Panc1 (cell line): ENCODE results near the gene WDR89. TPM values are rescaled to one million over a fixed set of nuclear protein-coding genes. Genes with fewer than 3 reads are reported as not detected.

ENCODE experiments used
- ATAC-seq: fragments of 200-7000 bp; cut with Tn5 transposase; 2 replicates; pipeline ENCODE4 v1.9.1; 2020; ENCODE audit warnings: mild to moderate bottlenecking, moderate library complexity
- BruUV-seq: library from RNA; stranded (reverse); fragments of 400-500 nt; replicated peaks from 2 replicates; lab custom pipeline; 2021; lab: Mats Ljungman, UMichigan
- CTCF ChIA-PET: fragments of 300-600 bp; sonication (Branson Sonifier 250); formaldehyde crosslinking; loops from one replicate; lab custom pipeline; 2022; ENCODE audit warnings: antibody characterized with exemption; lab: Charles Lee
- POLR2A ChIA-PET: fragments of 300-600 bp; sonication (Branson Sonifier 250); formaldehyde crosslinking; loops from one replicate; lab custom pipeline; 2022; ENCODE audit warnings: antibody characterized with exemption; lab: Charles Lee
- DNase-seq: peaks from one replicate; pipeline ENCODE4 v3.0.0-alpha.2; 2010; ENCODE audit warnings: low read depth, low spot score
- H3K27ac ChIP-seq: 2 replicates; pipeline ENCODE4 v1.5.1; 2011; ENCODE audit warnings: mild to moderate bottlenecking, low read length, inconsistent platforms
- H3K27me3 ChIP-seq: fragments of 200-500 bp; sonication (Bioruptor generic); 2 replicates; pipeline ENCODE4 v1.6.0; 2014; ENCODE audit warnings: low read length, inconsistent platforms; ENCODE audit not compliant: control insufficient read depth, insufficient read depth
- H3K36me3 ChIP-seq: fragments of 200-500 bp; sonication (Bioruptor generic); 2 replicates; pipeline ENCODE4 v1.5.1; 2014; ENCODE audit warnings: inconsistent platforms, mild to moderate bottlenecking, low read length, moderate library complexity; ENCODE audit not compliant: control insufficient read depth, insufficient read depth
- H3K4me1 ChIP-seq: 2 replicates; pipeline ENCODE4 v1.5.1; 2011; ENCODE audit warnings: inconsistent platforms, mild to moderate bottlenecking, low read length, moderate library complexity; ENCODE audit not compliant: control insufficient read depth, insufficient read depth
- H3K4me3 ChIP-seq, 2 experiments: 2 replicates each; pipeline ENCODE4 v1.5.1; 2011 to 2012; ENCODE audit warnings: low read depth in 2 of 2, low read length in 2 of 2, mild to moderate bottlenecking in 2 of 2, inconsistent platforms in 1 of 2, moderate library complexity in 1 of 2
- H3K9me3 ChIP-seq: fragments of 200-500 bp; sonication (Bioruptor generic); 2 replicates; pipeline ENCODE4 v1.5.1; 2014; ENCODE audit warnings: low read depth, mild to moderate bottlenecking, inconsistent platforms, low read length, moderate library complexity; ENCODE audit not compliant: control insufficient read depth, insufficient read depth
- CTCF ChIP-seq: fragments of 450-650 bp; IDR thresholded peaks from 2 replicates; pipeline ENCODE4 v1.5.1; 2017; ENCODE audit warnings: mild to moderate bottlenecking
- POLR2AphosphoS5 ChIP-seq: IDR thresholded peaks from 2 replicates; pipeline ENCODE4 v1.6.1; 2012; ENCODE audit warnings: mild to moderate bottlenecking, low read depth, low read length, moderate library complexity
- SIN3A ChIP-seq: IDR thresholded peaks from 2 replicates; pipeline ENCODE4 v1.6.1; 2012; ENCODE audit warnings: low read depth, mild to moderate bottlenecking, low read length, moderate library complexity, borderline replicate concordance; ENCODE audit not compliant: insufficient read depth
- TCF7L2 ChIP-seq: IDR thresholded peaks from 2 replicates; pipeline ENCODE4 v1.6.1; 2011; ENCODE audit warnings: mild to moderate bottlenecking, low read depth, low read length, inconsistent platforms
- in situ Hi-C: cut with HindIII; loops from 2 replicates; pipeline ENCODE4 v1.10.0; 2016; ENCODE audit warnings: low sequenced_read_pairs, low pct_unique_long_range_greater_than_20kb
- intact Hi-C: fragments of 100-400 bp; cut with micrococcal nuclease; formaldehyde crosslinking; loops from one replicate; pipeline ENCODE4 v1.10.0; 2022; ENCODE audit not compliant: unreplicated experiment
- total RNA-seq: library from RNA; stranded (reverse); gene quantifications from one replicate; pipeline ENCODE4 v1.2.1, GENCODE V29; 2021; ENCODE audit not compliant: unreplicated experiment
- TF ChIP-seq, protein P1 (sequence below), 2 experiments: IDR thresholded peaks; 2 replicates each; pipeline ENCODE4 v1.6.1; 2011 to 2012; ENCODE audit warnings: low read depth in 2 of 2, control low read depth in 1 of 2, low read length in 1 of 2, mild to moderate bottlenecking in 1 of 2, moderate library complexity in 1 of 2; ENCODE audit not compliant: insufficient read depth in 1 of 2

The WDR89 gene
- total RNA-seq, 1 experiment from 2014 or later = 13.0 TPM

DNA sequence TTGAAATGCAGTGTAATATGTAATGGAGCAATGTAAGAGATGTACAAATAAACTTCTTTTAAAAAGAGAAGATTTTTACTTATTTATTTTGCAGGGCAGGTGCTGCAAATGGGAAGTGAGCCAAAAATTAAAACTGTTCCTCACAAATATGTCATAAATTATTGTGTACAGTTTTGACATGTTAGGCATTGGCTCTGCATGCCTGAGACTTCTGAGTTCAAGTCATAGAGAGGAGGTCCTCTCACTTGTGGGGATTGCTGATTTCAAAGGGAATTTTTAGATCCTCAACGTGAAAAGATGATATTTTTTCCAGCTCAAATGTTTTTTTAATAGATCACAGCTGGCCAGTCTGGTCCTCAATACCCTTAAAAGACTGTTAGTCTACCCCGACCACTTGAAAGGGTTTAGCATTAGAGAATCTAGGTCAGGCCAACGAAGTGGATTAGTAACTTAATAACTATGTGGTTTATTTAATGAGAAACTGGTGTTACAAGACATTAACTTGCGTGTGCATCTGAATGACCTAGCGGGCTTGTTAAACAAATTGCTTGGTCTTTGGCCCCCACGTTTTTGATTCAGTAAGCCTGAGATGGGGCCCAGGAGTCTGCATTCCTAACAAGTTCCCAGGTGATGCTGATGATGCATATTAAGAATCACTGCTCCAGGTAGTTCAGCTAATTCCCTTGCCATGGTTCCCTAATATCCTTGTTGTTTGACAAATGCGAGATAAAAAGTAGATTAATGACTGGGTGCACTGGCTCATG, 30.9 kb upstream of the WDR89 start:
- intact Hi-C loops = no loop called here
- Histone ChIP-seq H3K9me3 (no peaks in the 10 kb centered on the region), H3K27me3 (no peaks in the 10 kb centered on the region), H3K27ac (no peak overlapping the region), H3K4me3 (no peak overlapping the region), H3K36me3 (no peaks in the 10 kb centered on the region; the same call in 1 of the 2 replicates), H3K4me1 (peaks cover 18% of the 10 kb centered on the region)
- DNase-seq (no peak), ATAC-seq (no peak)
- TF ChIP-seq SIN3A (no peak), TCF7L2 (no peak), POLR2AphosphoS5 (no peak), CTCF (no peak)
- TF ChIP-seq, protein P1, sequence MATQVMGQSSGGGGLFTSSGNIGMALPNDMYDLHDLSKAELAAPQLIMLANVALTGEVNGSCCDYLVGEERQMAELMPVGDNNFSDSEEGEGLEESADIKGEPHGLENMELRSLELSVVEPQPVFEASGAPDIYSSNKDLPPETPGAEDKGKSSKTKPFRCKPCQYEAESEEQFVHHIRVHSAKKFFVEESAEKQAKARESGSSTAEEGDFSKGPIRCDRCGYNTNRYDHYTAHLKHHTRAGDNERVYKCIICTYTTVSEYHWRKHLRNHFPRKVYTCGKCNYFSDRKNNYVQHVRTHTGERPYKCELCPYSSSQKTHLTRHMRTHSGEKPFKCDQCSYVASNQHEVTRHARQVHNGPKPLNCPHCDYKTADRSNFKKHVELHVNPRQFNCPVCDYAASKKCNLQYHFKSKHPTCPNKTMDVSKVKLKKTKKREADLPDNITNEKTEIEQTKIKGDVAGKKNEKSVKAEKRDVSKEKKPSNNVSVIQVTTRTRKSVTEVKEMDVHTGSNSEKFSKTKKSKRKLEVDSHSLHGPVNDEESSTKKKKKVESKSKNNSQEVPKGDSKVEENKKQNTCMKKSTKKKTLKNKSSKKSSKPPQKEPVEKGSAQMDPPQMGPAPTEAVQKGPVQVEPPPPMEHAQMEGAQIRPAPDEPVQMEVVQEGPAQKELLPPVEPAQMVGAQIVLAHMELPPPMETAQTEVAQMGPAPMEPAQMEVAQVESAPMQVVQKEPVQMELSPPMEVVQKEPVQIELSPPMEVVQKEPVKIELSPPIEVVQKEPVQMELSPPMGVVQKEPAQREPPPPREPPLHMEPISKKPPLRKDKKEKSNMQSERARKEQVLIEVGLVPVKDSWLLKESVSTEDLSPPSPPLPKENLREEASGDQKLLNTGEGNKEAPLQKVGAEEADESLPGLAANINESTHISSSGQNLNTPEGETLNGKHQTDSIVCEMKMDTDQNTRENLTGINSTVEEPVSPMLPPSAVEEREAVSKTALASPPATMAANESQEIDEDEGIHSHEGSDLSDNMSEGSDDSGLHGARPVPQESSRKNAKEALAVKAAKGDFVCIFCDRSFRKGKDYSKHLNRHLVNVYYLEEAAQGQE (IDR thresholded peaks at IDR 0.05; ENCODE audit: insufficient read depth in 1 of 2, low read depth in 2 of 2, low read length in 1 of 2) = no peak
- BruUV-seq = no TSS peak
- in situ Hi-C loops = no loop called here
- CTCF ChIA-PET = no interaction called here
- POLR2A ChIA-PET = interaction anchor here (0.6 kb wide), 1 partner anchor 21 kb away, joined by 3 read pairs; no protein-coding TSS in a partner anchor

GRCh38 chr14:63671987-63672386, 30.3 kb upstream of the WDR89 start:
- no peaks in the 10 kb centered on the region for H3K27me3 ChIP-seq
- in situ Hi-C loops (no loop called here), intact Hi-C loops (no loop called here)
- ATAC-seq = no peak
- no peak overlapping the region; the same call in 1 of the 2 replicates for H3K27ac ChIP-seq
- H3K36me3 ChIP-seq = no peaks in the 10 kb centered on the region; the same call in 1 of the 2 replicates
- peaks cover 12% of the 10 kb centered on the region for H3K4me1 ChIP-seq
- no peak overlapping the region for H3K4me3 ChIP-seq
- DNase-seq = no peak
- TF ChIP-seq SIN3A (no peak), CTCF (no peak), TCF7L2 (no peak), POLR2AphosphoS5 (no peak)
- TF ChIP-seq, protein P1 (IDR thresholded peaks at IDR 0.05; ENCODE audit: insufficient read depth in 1 of 2, low read depth in 2 of 2, low read length in 1 of 2) = no peak
- ChIA-PET CTCF (no interaction called here), POLR2A (no interaction called here)
- BruUV-seq = no TSS peak
- H3K9me3 ChIP-seq = no peaks in the 10 kb centered on the region
